Nephron progenitor cell (in vitro differentiated cells): ENCODE data around the gene OAF.
"Not testable (repeated sequence)": the region's sequence is repeated elsewhere in the genome, so short reads cannot be mapped to it uniquely, and the experiment has no call there.

Experiments
- DNase-seq: peaks from one replicate; pipeline ENCODE4 v3.0.0; 2021
- H3K27ac Mint-ChIP-seq: 2 replicates; pipeline ENCODE4 v1.8.0; 2021; ENCODE audit warnings: mild to moderate bottlenecking, moderate library complexity, mixed read lengths
- H3K27me3 Mint-ChIP-seq: 2 replicates; pipeline ENCODE4 v1.8.0; 2021; ENCODE audit warnings: mild to moderate bottlenecking, low read depth, mixed read lengths; ENCODE audit not compliant: poor library complexity
- H3K36me3 Mint-ChIP-seq: 2 replicates; pipeline ENCODE4 v1.8.0; 2021; ENCODE audit warnings: low read depth, mixed read lengths
- H3K4me1 Mint-ChIP-seq: 2 replicates; pipeline ENCODE4 v1.8.0; 2021; ENCODE audit warnings: mixed read lengths
- H3K4me3 Mint-ChIP-seq: 2 replicates; pipeline ENCODE4 v1.8.0; 2021; ENCODE audit warnings: mild to moderate bottlenecking, moderate library complexity, mixed read lengths
- H3K9me3 Mint-ChIP-seq: 2 replicates; pipeline ENCODE4 v1.8.0; 2021; ENCODE audit warnings: mild to moderate bottlenecking, moderate library complexity, mixed read lengths
- TF ChIP-seq, protein P1 (sequence below): fragments of 200-600 bp; sonication (generic); IDR thresholded peaks from 2 replicates; pipeline ENCODE4 v1.5.0; 2021; ENCODE audit warnings: antibody characterized with exemption

OAF gene

GRCh38 chr11:120271672-120272071 lies 60.8 kb downstream of the OAF start:
- TF ChIP-seq, protein P1, sequence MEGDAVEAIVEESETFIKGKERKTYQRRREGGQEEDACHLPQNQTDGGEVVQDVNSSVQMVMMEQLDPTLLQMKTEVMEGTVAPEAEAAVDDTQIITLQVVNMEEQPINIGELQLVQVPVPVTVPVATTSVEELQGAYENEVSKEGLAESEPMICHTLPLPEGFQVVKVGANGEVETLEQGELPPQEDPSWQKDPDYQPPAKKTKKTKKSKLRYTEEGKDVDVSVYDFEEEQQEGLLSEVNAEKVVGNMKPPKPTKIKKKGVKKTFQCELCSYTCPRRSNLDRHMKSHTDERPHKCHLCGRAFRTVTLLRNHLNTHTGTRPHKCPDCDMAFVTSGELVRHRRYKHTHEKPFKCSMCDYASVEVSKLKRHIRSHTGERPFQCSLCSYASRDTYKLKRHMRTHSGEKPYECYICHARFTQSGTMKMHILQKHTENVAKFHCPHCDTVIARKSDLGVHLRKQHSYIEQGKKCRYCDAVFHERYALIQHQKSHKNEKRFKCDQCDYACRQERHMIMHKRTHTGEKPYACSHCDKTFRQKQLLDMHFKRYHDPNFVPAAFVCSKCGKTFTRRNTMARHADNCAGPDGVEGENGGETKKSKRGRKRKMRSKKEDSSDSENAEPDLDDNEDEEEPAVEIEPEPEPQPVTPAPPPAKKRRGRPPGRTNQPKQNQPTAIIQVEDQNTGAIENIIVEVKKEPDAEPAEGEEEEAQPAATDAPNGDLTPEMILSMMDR = no peak
- Mint-ChIP-seq H3K27me3 (peaks cover 58% of the 10 kb centered on the region), H3K9me3 (no peaks in the 10 kb centered on the region), H3K4me3 (no peak overlapping the region), H3K4me1 (peaks cover 42% of the 10 kb centered on the region), H3K36me3 (no peaks in the 10 kb centered on the region), H3K27ac (peak overlapping the region; percentile 53)
- no peak for DNase-seq

GRCh38 chr11:120272303-120272702 lies 61.5 kb downstream of the OAF start:
- Mint-ChIP-seq H3K4me1 (peaks cover 42% of the 10 kb centered on the region), H3K36me3 (no peaks in the 10 kb centered on the region), H3K9me3 (no peaks in the 10 kb centered on the region), H3K27ac (peak overlapping the region; percentile 53), H3K27me3 (peaks cover 53% of the 10 kb centered on the region), H3K4me3 (no peak overlapping the region)
- no peak for DNase-seq
- TF ChIP-seq, protein P1 = no peak

DNA sequence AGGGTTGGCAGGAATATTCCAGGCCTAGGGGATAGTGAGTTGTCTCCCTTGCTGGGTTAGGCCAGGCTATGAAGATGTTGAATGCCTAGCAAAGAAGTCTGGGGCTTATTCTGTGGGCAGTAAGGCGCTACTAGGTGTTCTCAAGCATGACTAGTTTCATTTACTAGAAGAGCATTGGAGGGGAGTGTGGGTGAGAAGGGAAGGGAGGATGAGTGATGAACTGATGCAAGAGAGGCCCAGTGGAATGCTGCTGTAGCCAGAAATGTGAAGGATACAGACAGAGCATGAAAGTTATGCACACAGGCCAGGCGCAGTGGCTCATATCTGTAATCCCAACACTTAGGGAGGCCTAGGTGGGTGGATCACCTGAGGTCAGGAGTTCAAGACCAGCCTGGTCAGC lies 62.6 kb downstream of the OAF start:
- Mint-ChIP-seq H3K36me3 (no peaks in the 10 kb centered on the region), H3K9me3 (no peaks in the 10 kb centered on the region), H3K4me1 (peaks cover 48% of the 10 kb centered on the region), H3K27me3 (peaks cover 46% of the 10 kb centered on the region), H3K27ac (peak overlapping the region; percentile 33), H3K4me3 (no peak overlapping the region)
- DNase-seq = no peak
- TF ChIP-seq, protein P1 = no peak

- H3K27me3 Mint-ChIP-seq = peaks cover 42% of the 10 kb centered on the region
- not testable (repeated sequence) for H3K4me3 Mint-ChIP-seq, H3K36me3 Mint-ChIP-seq, DNase-seq, H3K27ac Mint-ChIP-seq, H3K9me3 Mint-ChIP-seq
- peaks cover 50% of the 10 kb centered on the region for H3K4me1 Mint-ChIP-seq
These were observed 63.1 kb downstream of the OAF start for GRCh38 chr11:120273956-120274355.

DNA sequence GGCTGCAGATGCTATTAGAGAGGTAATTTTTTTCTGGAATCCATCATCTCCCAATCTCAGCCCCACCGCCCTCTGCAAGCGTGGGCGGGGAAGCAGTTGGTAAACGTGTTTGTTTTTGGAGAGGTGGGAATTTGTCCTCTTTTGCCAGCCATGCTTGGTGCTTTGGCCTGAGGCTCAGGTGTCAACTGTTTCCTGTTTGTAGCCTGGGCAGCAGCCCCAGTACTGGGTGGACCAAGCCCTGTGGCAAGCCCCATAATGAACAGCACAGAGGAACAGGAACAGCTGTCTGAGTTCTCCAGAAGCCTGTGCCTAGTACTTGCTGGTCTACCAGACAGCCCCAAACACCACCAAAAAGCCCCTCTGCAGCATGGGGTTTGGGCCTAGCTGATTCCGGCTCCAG lies 68.7 kb downstream of the OAF start:
- no peak for DNase-seq
- Mint-ChIP-seq H3K36me3 (no peaks in the 10 kb centered on the region), H3K4me3 (no peak overlapping the region), H3K9me3 (no peaks in the 10 kb centered on the region), H3K27ac (no peak overlapping the region), H3K4me1 (peaks cover 38% of the 10 kb centered on the region), H3K27me3 (peaks cover 34% of the 10 kb centered on the region)
- TF ChIP-seq, protein P1 = no peak
